ENCODE measurements around the gene NECAB2.

DNA sequence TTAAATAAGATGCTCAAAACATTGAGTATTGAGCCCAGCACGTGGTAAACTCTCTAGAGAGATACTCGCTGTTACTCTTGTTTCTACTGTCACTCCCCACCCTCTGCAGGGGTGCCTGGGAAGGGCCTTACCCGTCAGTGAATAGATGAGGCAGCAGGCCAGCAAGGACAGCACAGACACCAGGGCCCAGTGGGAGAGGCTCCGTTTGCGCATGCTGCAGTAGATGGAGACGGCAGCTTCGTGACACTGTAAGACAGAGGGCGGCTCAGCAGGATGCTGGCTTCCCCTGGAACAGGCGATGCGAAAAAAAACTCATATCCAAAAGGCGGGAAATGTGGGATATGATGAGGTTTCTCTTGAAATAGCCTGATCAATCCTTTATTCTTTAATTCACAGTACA is 54.6 kb downstream of the NECAB2 start:
- TF ChIP-seq POLR2A (IDR thresholded peaks at IDR 0.05; ENCODE audit: low read length) = no peak
- no peak for TF ChIP-seq GATA1 (IDR thresholded peaks at IDR 0.05; ENCODE audit: low read depth, low read length)

Measured in erythroblast (primary cell).